Cardiac muscle cell (in vitro differentiated cells and primary cell): ENCODE data around the gene COL21A1. TPM values are rescaled to one million over a fixed set of nuclear protein-coding genes. Genes with fewer than 3 reads are reported as not detected.

ENCODE experiments used
- DNase-seq, 2 donors: peaks; one replicate each; pipeline versions ENCODE4 v3.0.0 to v3.0.0-alpha.2; 2010 to 2017; ENCODE audit warnings: low read depth in 1 of 2, low spot score in 1 of 2
- H3K27ac ChIP-seq: fragments of 200-600 bp; sonication (generic); 2 replicates; pipeline ENCODE4 v1.5.1; 2016
- H3K27me3 ChIP-seq: fragments of 200-600 bp; sonication (generic); 2 replicates; pipeline ENCODE4 v1.6.0; 2016; ENCODE audit warnings: control low read depth
- H3K36me3 ChIP-seq: fragments of 200-600 bp; sonication (generic); 2 replicates; pipeline ENCODE4 v1.5.1; 2016; ENCODE audit warnings: control low read depth
- H3K4me1 ChIP-seq: fragments of 200-600 bp; sonication (generic); 2 replicates; pipeline ENCODE4 v1.8.1; 2017; ENCODE audit warnings: low read depth, mild to moderate bottlenecking, mixed run types
- H3K4me3 ChIP-seq: fragments of 200-600 bp; sonication (generic); 2 replicates; pipeline ENCODE4 v1.5.1; 2016; ENCODE audit warnings: mild to moderate bottlenecking
- H3K9me3 ChIP-seq: fragments of 200-600 bp; sonication (generic); 2 replicates; pipeline ENCODE4 v1.5.1; 2017; ENCODE audit warnings: low read depth, mild to moderate bottlenecking, control low read depth
- CTCF ChIP-seq: IDR thresholded peaks from 2 replicates; pipeline ENCODE4 v1.5.1; 2012; ENCODE audit warnings: low read depth, mild to moderate bottlenecking, low read length
- polyA plus RNA-seq: library from polyadenylated mRNA; unstranded; fragments of >200 nt; fragmentation: Nextera tagmentation; extraction: Ambion mirVana; gene quantifications from 2 replicates; pipeline ENCODE4 v1.2.1, GENCODE V29; 2016
- total RNA-seq: library from RNA; depleted of rRNA; stranded (reverse); fragments of >200 nt; gene quantifications from 2 replicates; pipeline ENCODE4 v1.2.3, GENCODE V29; 2016

Gene COL21A1
- total and polyA plus RNA-seq, 2 experiments from 2014 or later, result 0.83 to 1.4 TPM

- no peak for TF ChIP-seq CTCF
- H3K27me3 ChIP-seq, result no peaks in the 10 kb centered on the region
- DNase-seq, result peak in 1 of 2 donors; percentile 69
- H3K36me3 ChIP-seq, result no peaks in the 10 kb centered on the region
- no peaks in the 10 kb centered on the region for H3K9me3 ChIP-seq
- no peak overlapping the region for H3K4me3 ChIP-seq
- H3K27ac ChIP-seq, result no peak overlapping the region
- H3K4me1 ChIP-seq, result no peaks in the 10 kb centered on the region
These were observed 20.1 kb downstream of the COL21A1 start for GRCh38 chr6:56227071-56227879.

DNA sequence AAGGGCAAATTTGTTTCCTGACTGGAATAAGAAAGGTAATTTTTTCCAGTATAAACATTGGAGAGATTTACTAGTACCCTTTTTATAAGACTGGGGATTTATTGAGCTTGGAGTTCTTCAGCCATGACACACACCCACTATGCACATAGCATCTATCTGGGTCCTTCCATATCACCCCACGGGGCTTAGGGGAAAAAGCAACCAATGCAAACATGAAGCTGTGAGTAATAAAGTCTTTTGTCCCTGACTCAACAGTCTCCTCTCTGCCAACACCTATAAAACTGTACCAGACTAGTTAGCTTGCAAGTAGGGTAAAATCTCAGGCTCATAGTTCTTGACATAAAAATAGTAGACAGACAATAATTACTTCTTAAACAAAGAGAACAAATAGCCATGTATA, 23.4 kb downstream of the COL21A1 start:
- no peaks in the 10 kb centered on the region for H3K36me3 ChIP-seq
- no peak for TF ChIP-seq CTCF
- no peaks in the 10 kb centered on the region for H3K4me1 ChIP-seq
- no peaks in the 10 kb centered on the region for H3K9me3 ChIP-seq
- no peak for DNase-seq
- H3K4me3 ChIP-seq, result no peak overlapping the region
- H3K27ac ChIP-seq, result no peak overlapping the region
- H3K27me3 ChIP-seq, result no peaks in the 10 kb centered on the region

DNA sequence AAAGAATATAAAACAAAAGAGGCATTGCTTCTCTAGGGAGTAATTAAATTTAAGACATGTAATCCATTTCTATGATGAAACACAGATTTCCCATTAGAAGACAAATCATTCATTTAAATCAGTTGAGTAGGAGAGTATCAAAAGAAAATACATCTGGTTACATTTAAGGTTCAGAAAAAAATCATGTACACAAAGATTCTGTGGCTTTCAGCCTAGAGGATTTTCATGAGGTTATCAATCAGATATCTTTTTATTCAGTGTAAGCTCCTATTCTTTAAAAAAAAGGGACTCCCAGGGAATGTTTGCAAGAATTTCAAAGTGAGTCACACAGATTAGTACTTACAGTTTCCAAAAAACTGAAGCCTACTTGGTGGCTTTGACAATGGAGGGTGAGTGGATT, 24.9 kb downstream of the COL21A1 start:
- no peak overlapping the region for H3K27ac ChIP-seq
- no peak overlapping the region for H3K4me3 ChIP-seq
- no peaks in the 10 kb centered on the region for H3K27me3 ChIP-seq
- peak in 1 of 2 donors; percentile 39 for DNase-seq
- no peaks in the 10 kb centered on the region for H3K4me1 ChIP-seq
- no peak for TF ChIP-seq CTCF
- no peaks in the 10 kb centered on the region for H3K9me3 ChIP-seq
- no peaks in the 10 kb centered on the region for H3K36me3 ChIP-seq

- no peaks in the 10 kb centered on the region for H3K27me3 ChIP-seq
- TF ChIP-seq CTCF, result no peak
- no peaks in the 10 kb centered on the region for H3K36me3 ChIP-seq
- no peak overlapping the region for H3K4me3 ChIP-seq
- H3K9me3 ChIP-seq, result no peaks in the 10 kb centered on the region
- no peak for DNase-seq
- H3K4me1 ChIP-seq, result no peaks in the 10 kb centered on the region
- no peak overlapping the region for H3K27ac ChIP-seq
These were observed 27.3 kb downstream of the COL21A1 start for GRCh38 chr6:56220078-56220477.

DNA sequence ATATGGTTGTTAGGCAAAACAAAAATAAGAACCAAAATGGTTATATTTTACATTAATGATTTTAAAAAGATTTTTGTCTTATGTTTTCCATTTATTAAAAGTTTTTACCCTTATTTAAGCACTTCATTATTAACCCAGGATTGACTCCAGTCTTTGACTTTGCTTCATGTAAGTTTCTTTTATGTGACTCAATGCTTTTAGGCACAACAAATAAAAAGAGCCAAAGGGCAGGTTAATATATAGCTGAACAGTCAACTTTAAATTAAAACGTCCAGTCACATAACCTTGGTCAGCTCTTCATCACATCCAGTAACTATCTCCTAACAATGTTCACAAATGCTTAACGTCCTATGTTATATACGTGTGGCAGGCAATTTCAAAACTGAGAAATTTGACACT, 32.7 kb downstream of the COL21A1 start:
- H3K27me3 ChIP-seq, result no peaks in the 10 kb centered on the region
- TF ChIP-seq CTCF, result no peak
- no peak overlapping the region for H3K27ac ChIP-seq
- no peak overlapping the region for H3K4me3 ChIP-seq
- H3K4me1 ChIP-seq, result no peaks in the 10 kb centered on the region
- no peak for DNase-seq
- H3K36me3 ChIP-seq, result no peaks in the 10 kb centered on the region
- H3K9me3 ChIP-seq, result no peaks in the 10 kb centered on the region
